DLD1 (cell line): ENCODE data around the gene TF.

Source experiments
- in situ Hi-C: cut with HindIII; loops from 2 replicates; pipeline ENCODE4 v1.10.0; 2017; ENCODE audit warnings: low sequenced_read_pairs

TF gene

DNA sequence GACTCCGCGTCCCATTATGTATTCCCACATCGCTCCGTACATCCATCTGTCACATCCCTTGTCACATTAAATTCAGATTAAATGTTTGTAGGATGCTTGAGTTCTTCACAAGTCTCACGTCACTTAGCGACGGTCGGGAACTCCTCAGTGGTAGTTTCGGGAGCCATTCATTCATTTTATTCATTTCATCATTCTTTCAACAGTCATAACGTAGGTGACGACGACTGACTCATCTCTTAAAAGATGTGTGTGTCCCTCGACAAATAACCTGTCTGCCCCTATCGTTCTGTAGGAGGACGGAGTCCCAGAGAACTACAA lies 59.1 kb downstream of the TF start:
- in situ Hi-C loops = no loop called here

DNA sequence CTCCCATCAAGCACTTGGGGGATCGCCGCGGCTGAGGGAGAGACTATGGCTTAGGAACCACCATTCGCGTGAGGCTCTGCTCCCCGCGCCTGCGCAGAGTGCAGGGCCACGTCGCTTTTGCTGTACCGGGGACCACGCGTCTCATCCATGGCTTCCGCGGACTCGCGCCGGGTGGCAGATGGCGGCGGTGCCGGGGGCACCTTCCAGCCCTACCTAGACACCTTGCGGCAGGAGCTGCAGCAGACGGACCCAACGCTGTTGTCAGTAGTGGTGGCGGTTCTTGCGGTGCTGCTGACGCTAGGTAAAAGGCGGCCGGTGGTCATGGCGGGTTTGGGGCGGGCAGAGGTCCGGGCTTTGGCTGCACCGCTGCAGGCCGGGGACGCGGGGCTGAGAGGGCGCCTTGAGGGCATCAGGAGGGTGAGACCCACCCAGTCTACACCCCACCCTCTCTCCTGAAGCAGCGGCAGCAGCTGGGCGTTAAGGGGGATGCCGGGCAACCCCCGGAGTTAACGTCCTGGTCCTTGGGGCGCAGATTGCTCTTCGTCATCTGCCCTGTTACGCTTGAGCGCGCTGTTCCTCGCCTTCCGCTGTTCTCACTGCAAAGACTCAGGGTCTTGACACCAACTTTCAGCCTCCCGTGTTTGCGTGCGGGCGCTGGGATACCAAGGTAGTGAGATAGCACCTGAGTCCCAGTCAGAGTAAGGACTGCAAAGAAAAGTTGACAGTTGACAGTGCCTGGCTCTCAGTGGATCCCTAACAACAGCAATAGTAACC lies 59.7 kb downstream of the TF start, which contains the start of gene SRPRB:
Gene SRPRB, plus strand, starts transcription at position 114 of the 774 bp plus-strand sequence. Its CDS starts 34 bp downstream, at position 148.
- in situ Hi-C loops = no loop called here

DNA sequence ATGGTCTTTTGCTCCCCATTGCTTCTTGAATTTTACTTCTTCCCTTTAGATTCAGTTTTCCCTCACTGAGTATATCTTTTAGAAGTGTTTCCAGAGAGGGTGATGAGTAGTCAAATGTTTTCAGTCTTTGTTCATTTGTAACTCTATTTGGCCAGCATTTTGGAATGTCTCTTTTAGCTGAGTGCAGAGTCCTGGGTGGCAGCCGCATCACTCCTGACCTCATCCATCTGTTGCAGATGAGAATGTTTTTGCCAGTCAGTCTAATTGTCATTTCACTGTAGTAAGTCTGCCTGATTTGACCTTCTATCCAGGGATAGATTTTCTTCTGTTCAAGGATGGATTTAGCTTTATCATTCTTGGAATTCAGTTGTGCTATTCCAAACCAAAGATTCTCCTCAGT lies 66.7 kb downstream of the TF start:
- in situ Hi-C loops = no loop called here

DNA sequence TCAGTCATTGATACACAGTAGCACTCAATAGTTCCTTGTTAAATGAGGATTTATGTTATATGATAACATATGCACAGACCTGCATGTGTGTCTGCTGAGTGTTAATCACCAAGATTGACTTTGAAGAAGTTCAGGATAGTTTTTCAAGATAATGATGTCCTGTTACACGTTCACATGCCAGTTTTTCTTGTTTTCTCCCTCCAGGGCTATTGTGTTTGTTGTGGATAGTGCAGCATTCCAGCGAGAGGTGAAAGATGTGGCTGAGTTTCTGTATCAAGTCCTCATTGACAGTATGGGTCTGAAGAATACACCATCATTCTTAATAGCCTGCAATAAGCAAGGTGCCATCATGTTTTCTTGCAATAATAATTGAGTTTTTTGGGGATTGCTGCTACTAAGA lies 69.2 kb downstream of the TF start:
- in situ Hi-C loops = no loop called here

DNA sequence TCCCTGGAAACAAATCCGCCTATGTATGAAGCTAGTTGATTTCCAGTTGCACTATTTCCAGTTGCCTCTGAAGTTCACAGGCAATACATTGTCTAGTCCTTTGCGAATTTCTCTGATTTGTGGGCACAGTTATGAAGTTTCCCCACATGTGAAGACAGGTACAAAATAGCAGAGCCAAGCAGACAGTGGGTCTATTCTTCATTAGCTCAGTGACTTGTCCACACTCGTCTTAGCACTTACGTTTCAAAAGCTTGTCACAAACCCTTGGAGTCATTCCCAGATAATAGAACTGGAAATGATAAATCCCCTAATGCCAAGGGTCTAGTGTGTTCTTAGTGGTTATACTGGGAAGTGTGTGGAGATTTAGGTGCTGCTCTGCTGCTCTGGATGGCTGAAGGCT lies 73.9 kb downstream of the TF start:
- in situ Hi-C loops = loop anchor here (5.0 kb wide), 1 partner anchor 52 kb away; no protein-coding TSS in a partner anchor

DNA sequence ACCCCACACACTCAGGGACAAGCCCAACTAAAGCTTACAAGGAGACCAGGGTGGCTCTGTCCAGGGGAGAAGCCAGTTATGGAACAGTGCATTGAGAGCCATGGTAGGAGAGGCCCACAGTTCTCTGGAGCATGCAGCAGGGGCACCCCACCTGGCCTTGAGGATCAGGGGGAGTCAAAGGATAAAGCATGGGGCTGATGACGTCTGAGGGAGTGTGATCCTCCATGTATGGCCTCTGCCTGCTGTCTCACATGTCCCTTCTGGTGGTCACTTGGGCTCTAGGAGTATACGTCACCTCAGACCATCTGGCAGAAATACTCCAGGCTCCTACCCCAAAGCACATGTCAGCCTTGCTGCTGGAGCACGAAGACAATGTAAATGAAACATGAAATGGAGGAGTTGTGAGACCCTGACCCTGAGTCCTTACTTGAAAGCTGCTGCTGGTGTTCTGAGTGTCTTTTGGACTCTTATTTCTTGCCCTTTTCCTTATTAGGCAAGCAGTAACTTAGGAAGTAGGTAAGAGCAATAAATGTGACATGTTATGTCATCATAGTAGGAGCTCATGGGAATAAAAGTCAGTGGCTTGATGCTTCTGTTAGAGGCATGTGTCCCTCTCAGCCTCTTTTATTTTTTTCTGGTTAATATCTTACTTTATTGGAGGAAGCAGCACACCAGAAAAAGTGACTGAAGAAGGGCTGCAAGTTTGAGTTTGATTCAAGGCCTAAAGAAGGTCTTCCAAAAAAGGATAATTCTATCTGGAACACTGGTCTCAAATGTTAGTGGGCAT lies 74.9 kb downstream of the TF start:
- in situ Hi-C loops = loop anchor here (5.0 kb wide), 1 partner anchor 51 kb away; no protein-coding TSS in a partner anchor

DNA sequence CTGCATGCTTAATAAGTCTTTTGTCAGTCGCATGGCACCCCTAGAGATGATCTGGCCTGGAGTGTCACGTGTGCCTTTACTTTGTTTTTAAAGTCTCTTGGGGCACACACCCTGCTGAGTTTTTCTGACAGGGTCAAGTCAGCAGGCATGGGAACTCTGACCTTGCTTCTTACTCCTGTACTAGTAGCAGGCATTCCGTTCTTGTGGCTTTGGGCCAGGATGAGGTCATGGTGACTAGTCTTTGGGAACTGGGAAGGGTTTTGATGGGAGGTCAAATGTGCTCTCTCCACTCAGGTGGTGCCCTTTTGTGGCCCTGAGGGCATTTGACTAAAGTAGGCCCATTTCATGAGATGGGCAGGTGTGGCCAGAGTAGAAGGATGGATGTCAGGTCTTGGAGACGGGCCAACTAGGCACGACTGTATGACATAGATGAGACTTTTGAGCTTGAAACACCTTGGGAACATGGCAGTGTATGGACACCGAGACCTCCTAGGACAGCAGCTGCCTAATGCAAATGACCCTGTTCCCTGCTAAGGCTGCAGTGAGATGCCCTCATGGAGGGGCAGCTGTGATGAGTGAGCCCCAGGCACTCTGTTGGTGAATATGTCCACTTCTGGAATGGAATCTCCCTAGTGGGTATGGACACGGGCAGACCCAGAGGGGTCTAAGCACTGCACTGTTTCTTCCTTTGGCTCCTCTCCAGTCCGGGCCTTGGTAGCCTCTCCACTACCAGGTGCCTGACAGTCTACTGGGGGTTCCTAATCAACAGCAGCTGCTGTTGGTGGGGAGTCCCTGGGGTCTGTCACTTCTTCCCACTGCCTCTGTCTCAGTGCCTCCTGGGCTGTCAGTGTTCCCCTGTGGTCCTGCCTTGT lies 75.8 kb downstream of the TF start:
- in situ Hi-C loops = loop anchor here (5.0 kb wide), 1 partner anchor 50 kb away; no protein-coding TSS in a partner anchor

DNA sequence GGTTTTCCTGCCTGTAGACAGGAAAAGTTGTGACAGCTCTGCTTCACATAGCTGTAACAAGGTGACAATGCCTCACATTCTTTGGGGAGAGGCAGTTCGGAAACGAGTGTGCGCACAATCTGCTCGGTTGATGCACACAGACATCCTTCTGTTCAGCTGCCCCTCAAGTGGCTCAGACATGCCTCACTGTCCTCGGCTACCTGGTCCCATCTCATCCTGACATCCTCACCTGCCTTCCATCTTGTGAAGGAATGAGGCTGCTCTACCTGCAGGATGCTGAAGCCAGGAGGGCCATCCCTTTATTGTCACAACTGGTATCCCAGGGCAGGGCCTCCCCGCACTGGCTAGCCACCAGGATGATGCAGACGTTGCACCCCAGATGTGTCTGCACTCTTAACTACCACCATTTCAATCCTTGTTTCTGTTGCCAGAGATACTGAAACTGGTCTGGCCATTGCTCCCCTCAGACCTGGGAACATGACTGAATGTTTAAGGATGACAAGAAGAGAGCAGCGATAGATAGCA lies 78.8 kb downstream of the TF start:
- in situ Hi-C loops = loop anchor here (5.0 kb wide), 1 partner anchor 47 kb away; no protein-coding TSS in a partner anchor

DNA sequence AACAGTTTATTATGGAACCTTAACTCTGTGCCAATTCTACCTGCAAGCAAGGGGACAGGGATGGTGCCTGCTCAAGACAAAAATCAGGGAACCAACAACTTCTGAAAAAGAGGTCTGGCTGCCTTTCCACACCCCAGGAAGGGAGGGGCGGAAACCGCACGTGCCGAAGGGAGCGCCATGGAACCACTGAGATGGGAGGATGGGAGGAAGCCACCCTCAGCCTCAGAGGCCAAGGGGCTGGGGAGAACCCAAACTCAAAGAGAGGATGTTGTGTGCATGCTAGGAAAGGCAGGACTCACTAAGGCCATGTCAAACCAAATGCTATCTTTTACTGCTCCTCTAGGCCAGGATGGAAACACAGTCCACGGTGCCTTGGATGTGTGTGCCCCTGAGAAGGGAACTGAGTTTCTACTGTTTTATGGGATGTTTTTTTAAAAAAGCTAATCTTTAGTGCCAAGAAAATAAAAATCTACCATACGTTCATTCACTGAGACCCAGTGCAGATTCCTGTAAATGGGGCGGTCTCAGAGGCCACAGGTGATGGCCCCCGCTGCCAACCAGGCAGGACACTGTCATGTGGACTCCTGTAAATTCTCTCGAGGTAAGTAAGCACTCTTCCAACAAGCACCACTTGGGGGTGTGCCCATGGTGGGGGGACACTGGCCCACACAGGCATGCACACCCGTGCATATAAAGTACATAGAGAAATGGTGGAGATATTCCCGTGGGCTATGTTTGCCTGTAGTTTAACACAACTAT lies 80.0 kb downstream of the TF start:
- in situ Hi-C loops = no loop called here

DNA sequence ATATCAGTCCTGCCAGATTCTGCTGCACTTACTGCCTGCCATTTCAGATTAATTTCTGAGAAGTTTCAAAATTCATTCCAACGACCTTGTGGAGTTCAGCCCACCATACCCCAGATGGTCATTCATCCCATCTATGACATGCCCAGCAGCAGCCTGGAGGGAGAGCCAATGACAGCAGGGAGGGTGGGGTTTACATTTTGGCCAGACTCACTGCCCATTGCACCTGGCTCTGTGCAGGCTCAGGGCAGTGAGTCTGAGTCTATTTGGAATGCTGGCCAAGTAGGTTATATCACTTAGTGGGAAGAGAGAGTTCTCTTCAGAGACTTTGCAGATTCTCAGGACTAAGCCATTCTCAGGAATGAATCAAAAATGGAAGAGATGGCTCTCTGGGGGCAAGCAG lies 80.9 kb downstream of the TF start:
- in situ Hi-C loops = no loop called here

DNA sequence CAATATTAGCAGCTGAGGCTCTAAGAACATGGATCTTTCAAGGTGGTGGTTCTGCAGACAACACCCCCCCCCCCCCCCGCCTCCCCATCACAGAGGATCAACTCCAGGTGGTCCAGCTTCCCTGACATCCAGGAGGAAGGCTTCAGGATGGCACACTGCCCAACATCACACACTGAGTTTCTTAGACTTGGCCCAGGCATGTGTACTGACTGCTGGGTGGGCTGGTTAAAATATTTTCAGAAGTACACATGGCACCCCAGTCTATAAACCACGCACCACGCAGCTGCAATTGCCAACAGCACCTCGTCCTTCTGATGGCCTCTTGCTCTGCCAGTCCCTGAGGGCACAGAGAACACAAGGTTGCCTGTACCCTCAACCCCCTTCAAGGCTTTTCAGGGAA lies 81.5 kb downstream of the TF start:
- in situ Hi-C loops = no loop called here

DNA sequence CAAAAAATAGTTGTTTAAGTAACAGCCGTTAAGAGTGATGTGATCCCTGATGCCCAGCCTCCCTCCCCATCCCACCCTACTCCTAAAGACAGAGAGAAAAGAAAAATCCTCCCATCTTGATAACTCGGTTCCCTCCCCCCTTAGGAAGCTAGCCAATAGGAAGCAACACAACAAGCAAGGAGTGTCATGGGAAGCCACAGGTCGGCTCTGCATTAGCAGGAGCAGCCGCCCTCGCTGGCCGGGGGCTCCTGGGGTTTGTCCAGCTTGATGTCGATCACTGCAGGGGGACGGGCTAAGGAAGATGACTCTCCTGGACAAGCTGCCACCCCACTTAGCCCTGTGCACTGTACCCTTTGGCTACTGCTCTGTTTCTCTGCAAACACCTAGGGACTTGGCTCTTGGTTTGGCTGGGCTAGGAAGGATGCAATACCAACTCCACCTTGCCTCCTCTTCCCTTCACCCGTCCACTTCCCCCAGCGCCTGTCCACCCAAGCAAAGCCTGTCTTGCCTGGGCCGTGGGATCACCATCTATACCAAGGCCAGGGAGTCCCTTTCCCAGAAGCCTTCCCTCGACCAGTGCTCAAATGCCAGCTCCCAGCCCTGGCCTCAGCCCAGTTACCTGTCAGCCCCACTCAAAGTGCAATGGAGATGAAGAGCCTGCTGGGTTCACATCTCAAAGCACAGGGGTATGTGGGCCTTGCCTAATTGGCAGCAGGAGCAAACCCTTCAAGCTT lies 82.5 kb downstream of the TF start:
- in situ Hi-C loops = no loop called here

DNA sequence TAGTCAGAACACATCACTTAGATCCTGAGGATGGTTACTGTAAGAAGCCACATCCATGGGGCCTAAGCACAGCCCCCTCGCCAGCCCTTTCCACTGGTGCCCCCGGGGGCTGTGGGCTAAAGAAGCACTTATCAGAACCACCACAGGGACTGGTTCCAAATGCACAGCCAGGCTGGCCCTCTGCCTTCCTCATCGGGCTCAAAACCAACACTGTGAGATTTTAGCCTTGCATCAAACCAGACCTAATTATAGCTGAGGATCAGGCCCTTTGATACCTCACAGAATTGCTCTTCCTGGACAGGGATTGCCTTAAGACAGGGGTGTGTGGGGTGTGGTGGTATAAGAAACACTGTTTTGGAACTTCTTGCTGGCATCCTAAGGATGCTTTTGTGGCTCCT lies 83.1 kb downstream of the TF start:
- in situ Hi-C loops = no loop called here

DNA sequence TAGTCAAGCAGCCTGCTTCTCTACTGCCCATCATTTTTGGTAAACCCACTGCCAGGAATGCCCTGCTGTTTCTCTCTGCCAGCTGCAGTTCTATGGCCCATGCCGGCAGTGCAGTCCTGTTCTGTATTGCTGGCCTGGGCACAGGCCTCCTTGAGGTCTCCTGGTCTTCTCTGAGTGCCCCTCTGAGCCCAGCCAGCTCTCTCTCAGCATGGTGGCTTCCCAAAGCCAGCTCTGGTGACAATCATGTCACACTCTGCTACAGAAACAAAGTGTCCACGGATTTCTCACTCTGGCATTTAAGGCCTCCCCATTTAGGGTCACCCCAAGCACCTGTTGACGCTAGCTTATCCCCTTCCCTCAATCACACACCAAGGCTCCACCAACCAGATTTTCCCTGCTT lies 83.9 kb downstream of the TF start:
- in situ Hi-C loops = no loop called here

DNA sequence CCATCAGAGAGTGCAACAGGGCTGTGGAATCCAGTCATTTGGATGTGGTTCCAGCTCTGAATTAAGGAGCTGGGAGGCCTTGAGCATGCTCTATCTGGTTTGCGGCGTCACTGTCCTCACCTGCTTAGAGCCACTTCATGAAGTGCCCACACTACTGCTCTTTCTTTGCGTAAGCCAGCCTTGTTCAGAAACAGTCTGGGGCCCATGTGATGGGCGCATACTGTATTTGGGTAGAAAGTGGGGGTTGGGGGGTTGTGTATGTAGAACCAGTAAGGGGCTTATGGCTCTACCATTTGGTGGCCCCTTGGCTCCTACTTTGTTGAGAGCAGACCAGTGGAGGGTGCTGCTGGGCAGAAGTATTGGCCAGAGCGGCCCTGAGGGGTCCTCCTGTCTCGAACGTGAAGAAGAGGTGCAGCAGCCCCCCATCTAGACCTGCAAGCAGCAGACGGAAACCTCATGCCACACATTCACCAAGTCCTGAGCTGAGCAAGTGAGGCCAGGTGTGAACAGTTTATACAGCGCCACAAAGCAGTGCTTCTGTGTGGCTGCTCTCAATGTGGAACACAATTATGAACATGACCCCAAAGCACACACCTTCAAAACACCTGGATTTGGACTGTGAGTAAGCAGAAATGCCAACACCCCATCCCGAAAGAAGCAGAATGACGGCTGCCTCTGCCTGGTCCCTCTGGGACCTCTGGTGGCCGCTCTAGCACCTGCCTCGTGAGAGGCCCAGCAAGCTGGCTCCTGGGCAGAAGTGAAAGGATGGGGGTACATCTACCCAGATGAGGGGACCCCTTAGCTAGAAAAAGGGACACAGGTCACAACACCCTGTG lies 86.0 kb downstream of the TF start:
- in situ Hi-C loops = no loop called here

DNA sequence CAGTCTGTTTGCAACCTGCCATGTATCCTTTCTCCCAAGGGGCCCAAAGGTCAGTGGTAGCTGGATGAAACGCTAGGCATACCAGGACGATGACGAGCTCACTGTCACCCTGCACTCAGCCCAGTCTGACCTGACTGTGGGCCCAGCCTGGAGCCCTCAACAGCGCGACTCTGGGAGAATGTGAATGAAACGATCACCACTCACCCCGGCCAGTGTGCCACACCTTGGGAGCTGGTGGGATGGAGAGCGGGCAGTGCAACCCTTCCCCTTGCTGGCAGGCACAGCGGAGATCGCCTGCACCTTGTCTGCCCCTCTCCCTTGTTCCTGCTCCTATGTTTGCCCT lies 86.6 kb downstream of the TF start:
- in situ Hi-C loops = no loop called here

DNA sequence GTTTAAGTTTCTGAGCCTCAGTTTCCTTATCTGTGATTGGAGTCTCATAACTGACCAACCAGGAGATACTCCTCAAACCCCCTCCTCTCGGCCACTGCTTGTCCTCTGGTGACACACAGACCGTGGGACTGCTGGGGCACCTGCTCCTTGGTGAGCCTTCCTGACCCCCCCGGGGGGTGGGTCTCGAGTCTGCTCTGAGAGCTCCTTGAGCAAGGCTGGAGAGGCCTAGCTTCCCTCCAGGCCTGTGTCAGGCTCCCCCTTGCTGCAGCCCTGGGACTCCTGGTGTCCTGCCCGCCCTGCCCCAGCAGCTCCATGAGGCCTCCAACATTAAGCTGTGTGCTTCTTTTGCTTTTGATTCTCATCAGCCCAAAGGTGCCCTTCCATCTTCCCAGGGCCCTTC lies 87.1 kb downstream of the TF start:
- in situ Hi-C loops = no loop called here

DNA sequence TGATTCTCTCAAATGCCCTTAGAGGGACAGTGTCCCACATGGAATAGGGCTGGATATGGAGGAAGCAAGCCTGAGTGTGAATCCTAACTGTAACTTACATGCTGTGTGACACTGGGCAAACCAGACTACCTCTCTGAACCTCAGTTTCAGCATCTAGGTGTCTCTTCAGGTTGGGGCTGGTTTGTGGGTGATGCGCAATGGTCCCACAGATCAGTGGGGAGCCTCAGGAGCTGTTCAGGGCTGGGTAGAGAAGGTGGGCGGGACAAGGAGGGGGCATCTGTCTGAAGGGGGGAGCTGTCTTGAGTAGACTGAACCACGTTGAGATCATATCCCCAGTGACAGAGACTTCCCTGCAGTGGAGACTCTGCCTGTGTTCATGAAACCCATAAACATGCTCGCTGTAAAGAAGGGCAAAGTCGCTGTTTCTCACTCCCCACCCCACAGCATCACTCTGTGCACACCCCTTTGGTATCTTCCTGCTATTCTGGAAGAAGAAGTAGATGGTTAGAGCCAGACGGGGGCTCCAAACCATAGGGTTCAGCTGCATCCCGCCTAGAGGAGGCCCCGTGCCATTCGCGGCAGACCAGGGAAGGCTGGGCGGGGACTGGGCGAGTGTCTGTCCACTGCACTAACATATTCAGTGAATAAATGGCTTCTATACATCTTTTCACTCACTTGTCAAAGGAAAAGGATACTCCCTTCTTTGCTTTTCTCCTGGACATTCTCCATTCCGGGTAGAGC lies 87.9 kb downstream of the TF start:
- in situ Hi-C loops = no loop called here
